HepG2 (cell line): ENCODE results near the gene KIF22. TPM values are rescaled to one million over a fixed set of nuclear protein-coding genes. Genes with fewer than 3 reads are reported as not detected.

Source experiments
- ASH2L ChIP-seq: fragments of 300-600, 200-600 bp; sonication (generic); IDR thresholded peaks from 2 replicates; pipeline ENCODE4 v1.7.0; 2017; ENCODE audit warnings: low read depth, mild to moderate bottlenecking, moderate library complexity, mixed read lengths, low read length; ENCODE audit not compliant: insufficient read length
- CBX2 ChIP-seq, 2 experiments: fragments of 200-600 bp in 1 of 2; sonication (generic); formaldehyde crosslinking in 1 of 2; IDR thresholded peaks; 2 replicates each; pipeline versions ENCODE4 v1.7.0 to v1.8.1; 2018 to 2022; ENCODE audit warnings: low read depth in 2 of 2, low read length in 1 of 2, mild to moderate bottlenecking in 1 of 2, missing genetic modification reagents in 1 of 2
- CEBPG ChIP-seq: IDR thresholded peaks from 2 replicates; pipeline ENCODE4 v1.6.1; 2016
- DMAP1 ChIP-seq: IDR thresholded peaks from 2 replicates; pipeline ENCODE4 v1.6.1; 2016
- EEA1 ChIP-seq: sonication (generic); formaldehyde crosslinking; IDR thresholded peaks from 2 replicates; pipeline ENCODE4 v1.5.1; 2020; ENCODE audit warnings: mild to moderate bottlenecking, missing genetic modification reagents, borderline replicate concordance
- GLI4 ChIP-seq: sonication (generic); formaldehyde crosslinking; IDR thresholded peaks from 2 replicates; pipeline ENCODE4 v1.5.1; 2020; ENCODE audit warnings: missing genetic modification reagents, mild to moderate bottlenecking, moderate library complexity, borderline replicate concordance
- MBNL3 ChIP-seq: fragments of 250-450 bp; sonication (Bioruptor Pico); conservative IDR thresholded peaks from 2 replicates; pipeline ENCODE4 v1.8.0; 2022; ENCODE audit warnings: mild to moderate bottlenecking, inconsistent platforms
- NFE2 ChIP-seq: sonication (generic); formaldehyde crosslinking; IDR thresholded peaks from 2 replicates; pipeline ENCODE4 v1.4.0; 2020; ENCODE audit warnings: missing genetic modification reagents
- THAP11 ChIP-seq: IDR thresholded peaks from 2 replicates; pipeline ENCODE4 v1.6.1; 2016; ENCODE audit warnings: missing biosample characterization, missing genetic modification reagents
- ZKSCAN8 ChIP-seq: IDR thresholded peaks from 2 replicates; pipeline ENCODE4 v1.6.1; 2016; ENCODE audit warnings: borderline replicate concordance, missing genetic modification reagents, missing compliant biosample characterization
- ZNF296 ChIP-seq: sonication (generic); formaldehyde crosslinking; conservative IDR thresholded peaks from 2 replicates; pipeline ENCODE4 v1.5.0; 2020; ENCODE audit warnings: mild to moderate bottlenecking, missing genetic modification reagents
- ZNF644 ChIP-seq: IDR thresholded peaks from 2 replicates; pipeline ENCODE4 v1.6.1; 2016; ENCODE audit warnings: low read depth
- ZNF678 ChIP-seq: sonication (generic); formaldehyde crosslinking; IDR thresholded peaks from 2 replicates; pipeline ENCODE4 v1.4.0; 2020; ENCODE audit warnings: mild to moderate bottlenecking, missing genetic modification reagents
- ZSCAN30 ChIP-seq: sonication (generic); formaldehyde crosslinking; IDR thresholded peaks from 2 replicates; pipeline ENCODE4 v1.5.0; 2020; ENCODE audit warnings: mild to moderate bottlenecking, missing genetic modification reagents
- polyA plus RNA-seq, 8 experiments: library from polyadenylated mRNA; depleted of rRNA in 3 of 8; stranded (reverse) in 7 of 8; unstranded in 1 of 8; fragments of >200 nt; fragmentation: Illumina TruSeq in 4 of 8; extraction: Trizol in 4 of 8; gene quantifications; 2 replicates each; pipeline versions ENCODE4 v1.2.1 to v1.2.3, GENCODE V29; 2011 to 2016; ENCODE audit warnings: low read depth in 4 of 8, missing spikeins in 1 of 8, mixed read lengths in 1 of 8; ENCODE audit not compliant: insufficient read depth in 1 of 8
- total RNA-seq, 5 experiments: library from RNA; depleted of rRNA; stranded (reverse); fragments of >200 nt; fragmentation: Illumina TruSeq; extraction: Trizol; gene quantifications; 2 replicates each; pipeline ENCODE4 v1.2.3, GENCODE V29; 2016; ENCODE audit warnings: low read depth in 1 of 5
- TF ChIP-seq, protein P1 (sequence below): sonication (generic); formaldehyde crosslinking; IDR thresholded peaks from 2 replicates; pipeline ENCODE4 v1.5.0; 2020; ENCODE audit warnings: missing genetic modification reagents, mild to moderate bottlenecking, borderline replicate concordance
- TF ChIP-seq, protein P2 (sequence below): sonication (generic); formaldehyde crosslinking; conservative IDR thresholded peaks from 2 replicates; pipeline ENCODE4 v1.4.0; 2020; ENCODE audit warnings: mild to moderate bottlenecking, missing genetic modification reagents, moderate library complexity
- TF ChIP-seq, protein P3 (sequence below): sonication (generic); formaldehyde crosslinking; IDR thresholded peaks from 2 replicates; pipeline ENCODE4 v1.4.0; 2020; ENCODE audit warnings: missing genetic modification reagents
- TF ChIP-seq, protein P4 (sequence below): IDR thresholded peaks from 2 replicates; pipeline ENCODE4 v1.6.1; 2016; ENCODE audit warnings: mild to moderate bottlenecking, missing biosample characterization, missing genetic modification reagents
- TF ChIP-seq, protein P5 (sequence below): sonication (generic); formaldehyde crosslinking; IDR thresholded peaks from 2 replicates; pipeline ENCODE4 v1.5.1; 2020; ENCODE audit warnings: mild to moderate bottlenecking, missing genetic modification reagents, moderate library complexity

Gene KIF22
- total and polyA plus RNA-seq, 2 of the 13 experiments (the other 11 are each of a cell fraction or from before 2014, with no cell fraction given) = 95.8 to 118 TPM

DNA sequence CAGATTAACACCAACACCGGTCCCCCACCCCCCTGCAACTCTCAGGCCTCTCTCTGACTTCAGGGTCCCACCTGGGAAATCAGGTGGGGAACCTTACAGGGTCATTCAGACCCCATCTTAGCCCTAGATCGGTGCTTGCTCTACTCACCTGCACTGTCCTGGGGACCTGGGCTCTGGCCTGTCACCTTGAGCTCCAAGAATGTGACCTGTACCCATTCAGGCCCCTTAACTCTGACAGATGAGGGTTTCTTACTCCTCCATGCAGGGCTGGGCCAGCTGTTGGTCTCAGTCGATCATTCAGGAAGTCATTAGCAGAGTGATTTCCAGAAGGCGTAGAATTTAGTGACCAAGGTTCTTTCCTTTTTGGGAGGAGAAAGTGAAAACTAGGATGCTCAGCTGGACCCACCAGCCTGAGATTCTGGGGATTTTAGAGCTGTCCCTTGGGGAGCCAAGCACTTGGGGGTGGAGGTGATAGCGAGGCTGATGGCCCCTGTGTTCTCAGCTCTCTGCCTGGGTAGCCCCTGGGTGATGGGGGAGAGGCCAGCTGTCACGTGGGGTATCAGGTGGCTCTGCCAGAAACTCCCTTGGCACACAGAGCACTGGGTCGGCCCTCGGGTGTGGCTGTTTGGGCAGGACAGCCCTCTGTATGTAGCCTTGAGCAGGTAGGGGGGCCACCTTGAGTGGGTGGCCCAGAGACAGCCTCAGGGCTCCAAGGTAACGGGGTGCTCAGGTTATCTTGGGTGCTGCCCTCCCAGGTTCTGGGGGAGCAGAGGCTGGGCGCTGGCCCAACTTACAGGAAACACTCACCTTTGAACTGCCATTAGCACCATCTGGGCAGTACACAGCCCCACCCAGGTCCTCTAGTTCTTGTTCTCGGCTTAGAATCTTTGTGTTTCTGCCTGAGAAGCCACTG is 30.4 kb downstream of the KIF22 start (continued):
- TF ChIP-seq, protein P1, sequence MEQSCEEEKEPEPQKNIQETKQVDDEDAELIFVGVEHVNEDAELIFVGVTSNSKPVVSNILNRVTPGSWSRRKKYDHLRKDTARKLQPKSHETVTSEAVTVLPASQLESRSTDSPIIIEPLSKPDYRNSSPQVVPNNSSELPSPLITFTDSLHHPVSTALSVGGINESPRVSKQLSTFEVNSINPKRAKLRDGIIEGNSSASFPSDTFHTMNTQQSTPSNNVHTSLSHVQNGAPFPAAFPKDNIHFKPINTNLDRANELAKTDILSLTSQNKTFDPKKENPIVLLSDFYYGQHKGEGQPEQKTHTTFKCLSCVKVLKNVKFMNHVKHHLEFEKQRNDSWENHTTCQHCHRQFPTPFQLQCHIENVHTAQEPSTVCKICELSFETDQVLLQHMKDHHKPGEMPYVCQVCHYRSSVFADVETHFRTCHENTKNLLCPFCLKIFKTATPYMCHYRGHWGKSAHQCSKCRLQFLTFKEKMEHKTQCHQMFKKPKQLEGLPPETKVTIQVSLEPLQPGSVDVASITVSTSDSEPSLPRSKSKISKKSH (CRISPR knock-in tag) = no peak
- TF ChIP-seq ZKSCAN8 (no peak), MBNL3 (no peak), ZNF644 (no peak), CEBPG (CRISPR knock-in tag) (no peak), ASH2L (no peak), EEA1 (CRISPR knock-in tag) (no peak; the same call in 1 of the 2 replicates), ZSCAN30 (CRISPR knock-in tag) (no peak), ZNF678 (CRISPR knock-in tag) (no peak), GLI4 (CRISPR knock-in tag) (no peak; the same call in 1 of the 2 replicates), CBX2 (IDR thresholded peaks at IDR 0.05; ENCODE audit: low read depth, low read length) (no peak), CBX2 (CRISPR knock-in tag; IDR thresholded peaks at IDR 0.05; ENCODE audit: low read depth) (no peak), THAP11 (CRISPR knock-in tag) (no peak), NFE2 (no peak), DMAP1 (CRISPR knock-in tag) (no peak; the same call in 1 of the 2 replicates), ZNF296 (CRISPR knock-in tag) (no peak)
- TF ChIP-seq, protein P2, sequence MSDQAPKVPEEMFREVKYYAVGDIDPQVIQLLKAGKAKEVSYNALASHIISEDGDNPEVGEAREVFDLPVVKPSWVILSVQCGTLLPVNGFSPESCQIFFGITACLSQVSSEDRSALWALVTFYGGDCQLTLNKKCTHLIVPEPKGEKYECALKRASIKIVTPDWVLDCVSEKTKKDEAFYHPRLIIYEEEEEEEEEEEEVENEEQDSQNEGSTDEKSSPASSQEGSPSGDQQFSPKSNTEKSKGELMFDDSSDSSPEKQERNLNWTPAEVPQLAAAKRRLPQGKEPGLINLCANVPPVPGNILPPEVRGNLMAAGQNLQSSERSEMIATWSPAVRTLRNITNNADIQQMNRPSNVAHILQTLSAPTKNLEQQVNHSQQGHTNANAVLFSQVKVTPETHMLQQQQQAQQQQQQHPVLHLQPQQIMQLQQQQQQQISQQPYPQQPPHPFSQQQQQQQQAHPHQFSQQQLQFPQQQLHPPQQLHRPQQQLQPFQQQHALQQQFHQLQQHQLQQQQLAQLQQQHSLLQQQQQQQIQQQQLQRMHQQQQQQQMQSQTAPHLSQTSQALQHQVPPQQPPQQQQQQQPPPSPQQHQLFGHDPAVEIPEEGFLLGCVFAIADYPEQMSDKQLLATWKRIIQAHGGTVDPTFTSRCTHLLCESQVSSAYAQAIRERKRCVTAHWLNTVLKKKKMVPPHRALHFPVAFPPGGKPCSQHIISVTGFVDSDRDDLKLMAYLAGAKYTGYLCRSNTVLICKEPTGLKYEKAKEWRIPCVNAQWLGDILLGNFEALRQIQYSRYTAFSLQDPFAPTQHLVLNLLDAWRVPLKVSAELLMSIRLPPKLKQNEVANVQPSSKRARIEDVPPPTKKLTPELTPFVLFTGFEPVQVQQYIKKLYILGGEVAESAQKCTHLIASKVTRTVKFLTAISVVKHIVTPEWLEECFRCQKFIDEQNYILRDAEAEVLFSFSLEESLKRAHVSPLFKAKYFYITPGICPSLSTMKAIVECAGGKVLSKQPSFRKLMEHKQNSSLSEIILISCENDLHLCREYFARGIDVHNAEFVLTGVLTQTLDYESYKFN (CRISPR knock-in tag) = no peak; the same call in 1 of the 2 replicates
- TF ChIP-seq, protein P3, sequence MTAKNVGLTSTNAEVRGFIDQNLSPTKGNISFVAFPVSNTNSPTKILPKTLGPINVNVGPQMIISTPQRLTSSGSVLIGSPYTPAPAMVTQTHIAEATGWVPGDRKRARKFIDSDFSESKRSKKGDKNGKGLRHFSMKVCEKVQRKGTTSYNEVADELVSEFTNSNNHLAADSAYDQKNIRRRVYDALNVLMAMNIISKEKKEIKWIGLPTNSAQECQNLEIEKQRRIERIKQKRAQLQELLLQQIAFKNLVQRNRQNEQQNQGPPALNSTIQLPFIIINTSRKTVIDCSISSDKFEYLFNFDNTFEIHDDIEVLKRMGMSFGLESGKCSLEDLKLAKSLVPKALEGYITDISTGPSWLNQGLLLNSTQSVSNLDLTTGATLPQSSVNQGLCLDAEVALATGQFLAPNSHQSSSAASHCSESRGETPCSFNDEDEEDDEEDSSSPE = no peak
- TF ChIP-seq, protein P4, sequence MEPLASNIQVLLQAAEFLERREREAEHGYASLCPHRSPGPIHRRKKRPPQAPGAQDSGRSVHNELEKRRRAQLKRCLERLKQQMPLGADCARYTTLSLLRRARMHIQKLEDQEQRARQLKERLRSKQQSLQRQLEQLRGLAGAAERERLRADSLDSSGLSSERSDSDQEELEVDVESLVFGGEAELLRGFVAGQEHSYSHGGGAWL = no peak; the same call in 1 of the 2 replicates
- TF ChIP-seq, protein P5, sequence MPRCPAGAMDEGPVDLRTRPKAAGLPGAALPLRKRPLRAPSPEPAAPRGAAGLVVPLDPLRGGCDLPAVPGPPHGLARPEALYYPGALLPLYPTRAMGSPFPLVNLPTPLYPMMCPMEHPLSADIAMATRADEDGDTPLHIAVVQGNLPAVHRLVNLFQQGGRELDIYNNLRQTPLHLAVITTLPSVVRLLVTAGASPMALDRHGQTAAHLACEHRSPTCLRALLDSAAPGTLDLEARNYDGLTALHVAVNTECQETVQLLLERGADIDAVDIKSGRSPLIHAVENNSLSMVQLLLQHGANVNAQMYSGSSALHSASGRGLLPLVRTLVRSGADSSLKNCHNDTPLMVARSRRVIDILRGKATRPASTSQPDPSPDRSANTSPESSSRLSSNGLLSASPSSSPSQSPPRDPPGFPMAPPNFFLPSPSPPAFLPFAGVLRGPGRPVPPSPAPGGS (CRISPR knock-in tag) = no peak
